ENCODE results near the gene NDUFAF8. TPM values are rescaled to one million over a fixed set of nuclear protein-coding genes. Genes with fewer than 3 reads are reported as not detected.

Gene NDUFAF8
- total and polyA plus RNA-seq, 10 of the 15 experiments (the other 5 are each of a cell fraction or from before 2014, with no cell fraction given) = 22.0 to 307 (median 106) TPM

GRCh38 chr17:81203136-81203535, 36.0 kb upstream of the NDUFAF8 start:
- ATAC-seq = no peak
- no peaks in the 10 kb centered on the region for H3K79me2 ChIP-seq (ENCODE audit: control insufficient read depth, insufficient read depth, low read length)
- in situ Hi-C loops (cut with MboI) (no loop called here), intact Hi-C loops (cut with micrococcal nuclease; ENCODE audit: unreplicated experiment) (no loop called here)
- no peak overlapping the region for H3K27ac ChIP-seq (ENCODE audit: control insufficient read depth, insufficient read depth)
- 95% methylated on average over 20 of the region's 20 CpGs for WGBS (ENCODE audit: insufficient coverage, insufficient replicate concordance, low lambda C conversion rate, missing lambda C conversion rate)
- no peaks in the 10 kb centered on the region for H3K27me3 ChIP-seq (replicated peaks in 1 of 2; ENCODE audit: control insufficient read depth in 2 of 2, insufficient read depth in 2 of 2, low read length in 1 of 2)
- ChIA-PET SMC1A (ENCODE audit: uncharacterized antibody, unreplicated experiment) (no interaction called here), CTCF (no interaction called here), POLR2A (no interaction called here), RAD21 (ENCODE audit: unreplicated experiment) (no interaction called here)
- BruUV-seq (replicated peaks) = no TSS peak
- H4K20me1 ChIP-seq (ENCODE audit: control insufficient read depth, insufficient read depth) = no peaks in the 10 kb centered on the region
- DNase-seq (ENCODE audit: low read depth, low spot score) = no peak
- H3K9ac ChIP-seq (ENCODE audit: control insufficient read depth, insufficient read depth, low read length) = no peak overlapping the region
- no peak overlapping the region for H3K4me2 ChIP-seq (ENCODE audit: control insufficient read depth, insufficient read depth)
- FAIRE-seq = no peak
- H3K9me3 ChIP-seq (replicated peaks; ENCODE audit: control insufficient read depth, insufficient read depth, low read length) = no peaks in the 10 kb centered on the region
- no peak overlapping the region for H2AFZ ChIP-seq (ENCODE audit: control insufficient read depth, low read depth, low read length)
- H3K4me1 ChIP-seq (ENCODE audit: control insufficient read depth, insufficient read depth, low read length) = no peaks in the 10 kb centered on the region
- no peak overlapping the region for H3K4me3 ChIP-seq
- peaks cover 4 to 11% of the 10 kb centered on the region in 2 experiments; a peak in 2 of 4 replicates for H3K36me3 ChIP-seq (ENCODE audit: control insufficient read depth in 2 of 2, insufficient read depth in 2 of 2, low read length in 1 of 2)
- TF ChIP-seq MXI1 (IDR thresholded peaks at IDR 0.05; ENCODE audit: low read depth, low read length) = no peak
- no peak for TF ChIP-seq STAT3 (IDR thresholded peaks at IDR 0.05; ENCODE audit: low read depth, low read length)
- no peak for TF ChIP-seq HDAC2 (IDR thresholded peaks at IDR 0.05)
- no peak for TF ChIP-seq ZNF687 (IDR thresholded peaks at IDR 0.05)
- TF ChIP-seq, protein P1, sequence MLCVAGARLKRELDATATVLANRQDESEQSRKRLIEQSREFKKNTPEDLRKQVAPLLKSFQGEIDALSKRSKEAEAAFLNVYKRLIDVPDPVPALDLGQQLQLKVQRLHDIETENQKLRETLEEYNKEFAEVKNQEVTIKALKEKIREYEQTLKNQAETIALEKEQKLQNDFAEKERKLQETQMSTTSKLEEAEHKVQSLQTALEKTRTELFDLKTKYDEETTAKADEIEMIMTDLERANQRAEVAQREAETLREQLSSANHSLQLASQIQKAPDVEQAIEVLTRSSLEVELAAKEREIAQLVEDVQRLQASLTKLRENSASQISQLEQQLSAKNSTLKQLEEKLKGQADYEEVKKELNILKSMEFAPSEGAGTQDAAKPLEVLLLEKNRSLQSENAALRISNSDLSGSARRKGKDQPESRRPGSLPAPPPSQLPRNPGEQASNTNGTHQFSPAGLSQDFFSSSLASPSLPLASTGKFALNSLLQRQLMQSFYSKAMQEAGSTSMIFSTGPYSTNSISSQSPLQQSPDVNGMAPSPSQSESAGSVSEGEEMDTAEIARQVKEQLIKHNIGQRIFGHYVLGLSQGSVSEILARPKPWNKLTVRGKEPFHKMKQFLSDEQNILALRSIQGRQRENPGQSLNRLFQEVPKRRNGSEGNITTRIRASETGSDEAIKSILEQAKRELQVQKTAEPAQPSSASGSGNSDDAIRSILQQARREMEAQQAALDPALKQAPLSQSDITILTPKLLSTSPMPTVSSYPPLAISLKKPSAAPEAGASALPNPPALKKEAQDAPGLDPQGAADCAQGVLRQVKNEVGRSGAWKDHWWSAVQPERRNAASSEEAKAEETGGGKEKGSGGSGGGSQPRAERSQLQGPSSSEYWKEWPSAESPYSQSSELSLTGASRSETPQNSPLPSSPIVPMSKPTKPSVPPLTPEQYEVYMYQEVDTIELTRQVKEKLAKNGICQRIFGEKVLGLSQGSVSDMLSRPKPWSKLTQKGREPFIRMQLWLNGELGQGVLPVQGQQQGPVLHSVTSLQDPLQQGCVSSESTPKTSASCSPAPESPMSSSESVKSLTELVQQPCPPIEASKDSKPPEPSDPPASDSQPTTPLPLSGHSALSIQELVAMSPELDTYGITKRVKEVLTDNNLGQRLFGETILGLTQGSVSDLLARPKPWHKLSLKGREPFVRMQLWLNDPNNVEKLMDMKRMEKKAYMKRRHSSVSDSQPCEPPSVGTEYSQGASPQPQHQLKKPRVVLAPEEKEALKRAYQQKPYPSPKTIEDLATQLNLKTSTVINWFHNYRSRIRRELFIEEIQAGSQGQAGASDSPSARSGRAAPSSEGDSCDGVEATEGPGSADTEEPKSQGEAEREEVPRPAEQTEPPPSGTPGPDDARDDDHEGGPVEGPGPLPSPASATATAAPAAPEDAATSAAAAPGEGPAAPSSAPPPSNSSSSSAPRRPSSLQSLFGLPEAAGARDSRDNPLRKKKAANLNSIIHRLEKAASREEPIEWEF (IDR thresholded peaks at IDR 0.05; ENCODE audit: insufficient replicate concordance, low read depth, low read length) = no peak
- TF ChIP-seq SPI1 (IDR thresholded peaks at IDR 0.05; ENCODE audit: borderline replicate concordance, insufficient read depth, low read depth, low read length) = no peak
- TF ChIP-seq CREM (IDR thresholded peaks at IDR 0.05; ENCODE audit: low read depth) = no peak
- TF ChIP-seq NBN (IDR thresholded peaks at IDR 0.05) = no peak
- no peak for TF ChIP-seq POLR2AphosphoS2 (IDR thresholded peaks at IDR 0.05; ENCODE audit: low read depth, low read length)
- no peak for TF ChIP-seq ZNF24 (IDR thresholded peaks at IDR 0.05)
- TF ChIP-seq MTA3 (IDR thresholded peaks at IDR 0.05; ENCODE audit: borderline replicate concordance, low read length) = no peak
- TF ChIP-seq WRNIP1 (IDR thresholded peaks at IDR 0.05; ENCODE audit: borderline replicate concordance, low read depth, low read length) = no peak
- TF ChIP-seq BACH1 (IDR thresholded peaks at IDR 0.05; ENCODE audit: borderline replicate concordance) = no peak
- no peak for TF ChIP-seq ZNF207 (IDR thresholded peaks at IDR 0.05; ENCODE audit: borderline replicate concordance)
- no peak for TF ChIP-seq SUPT20H (IDR thresholded peaks at IDR 0.05; ENCODE audit: borderline replicate concordance, control insufficient read depth, low read depth, low read length)
- TF ChIP-seq ZNF274 (IDR thresholded peaks at IDR 0.05; ENCODE audit: insufficient read depth, insufficient read length) = no peak
- no peak for TF ChIP-seq NFYB (IDR thresholded peaks at IDR 0.05; ENCODE audit: insufficient read depth, low read depth, low read length)
- no peak for TF ChIP-seq EED (IDR thresholded peaks at IDR 0.05; ENCODE audit: low read depth)

All from GM12878 (cell line).